HUDEP-2 (cell line): ENCODE results near the gene SLC35E1.
"Not testable (repeated sequence)": the region's sequence is repeated elsewhere in the genome, so short reads cannot be mapped to it uniquely, and the experiment has no call there.

Experiments
- DNase-seq, 76 experiments: peaks; one replicate each; lab custom pipeline; 2025; ENCODE audit not compliant: unreplicated experiment in 76 of 76; lab: John Stamatoyannopoulos, UW

SLC35E1 gene

GRCh38 chr19:16561382-16561781 is 10.8 kb downstream of the SLC35E1 start:
- no peak for DNase-seq

- DNase-seq, result no peak
These were observed 12.4 kb downstream of the SLC35E1 start for GRCh38 chr19:16559780-16560276.

- DNase-seq, result no peak
These were observed 17.4 kb downstream of the SLC35E1 start for GRCh38 chr19:16554776-16555175.

- DNase-seq, result not testable (repeated sequence)
These were observed 20.3 kb downstream of the SLC35E1 start for GRCh38 chr19:16551902-16552301.

- DNase-seq, result no peak
These were observed 23.3 kb downstream of the SLC35E1 start for GRCh38 chr19:16548956-16549355.

- no peak for DNase-seq
These were observed 27.6 kb downstream of the SLC35E1 start for GRCh38 chr19:16544473-16545231.

GRCh38 chr19:16543734-16544133 is 28.5 kb downstream of the SLC35E1 start:
- DNase-seq, result not testable (repeated sequence)

GRCh38 chr19:16542910-16543472 is 29.2 kb downstream of the SLC35E1 start:
- DNase-seq, result peak in 13 of 76 experiments; percentile 9 to 40 (median 22)

- peak in 74 of 76 experiments; percentile 49 to 97 (median 92) for DNase-seq
These were observed 29.9 kb downstream of the SLC35E1 start, which contains the start of gene CHERP for GRCh38 chr19:16542045-16542909. TSS of gene CHERP (minus strand) at chr19:16542437. CDS start at chr19:16542378, 59 bp downstream.

GRCh38 chr19:16541526-16542044 is 30.6 kb downstream of the SLC35E1 start:
- DNase-seq, result peak in 3 of 76 experiments; percentile 50 to 56 (median 52)

- DNase-seq, result no peak
These were observed 31.3 kb downstream of the SLC35E1 start for GRCh38 chr19:16540948-16541347.

- DNase-seq, result no peak
These were observed 35.1 kb downstream of the SLC35E1 start for GRCh38 chr19:16537111-16537510.

- DNase-seq, result no peak
These were observed 36.1 kb downstream of the SLC35E1 start for GRCh38 chr19:16536130-16536529.

- DNase-seq, result no peak
These were observed 36.8 kb downstream of the SLC35E1 start for GRCh38 chr19:16535381-16535780.

- no peak for DNase-seq
These were observed 39.6 kb downstream of the SLC35E1 start for GRCh38 chr19:16532440-16533234.

- DNase-seq, result no peak
These were observed 40.9 kb downstream of the SLC35E1 start for GRCh38 chr19:16531380-16531669.

GRCh38 chr19:16530540-16531379 is 41.5 kb downstream of the SLC35E1 start:
- no peak for DNase-seq

- no peak for DNase-seq
These were observed 42.6 kb downstream of the SLC35E1 start for GRCh38 chr19:16529466-16530144.
